Measurements from ENCODE around the gene POU6F2.

The POU6F2 gene

DNA sequence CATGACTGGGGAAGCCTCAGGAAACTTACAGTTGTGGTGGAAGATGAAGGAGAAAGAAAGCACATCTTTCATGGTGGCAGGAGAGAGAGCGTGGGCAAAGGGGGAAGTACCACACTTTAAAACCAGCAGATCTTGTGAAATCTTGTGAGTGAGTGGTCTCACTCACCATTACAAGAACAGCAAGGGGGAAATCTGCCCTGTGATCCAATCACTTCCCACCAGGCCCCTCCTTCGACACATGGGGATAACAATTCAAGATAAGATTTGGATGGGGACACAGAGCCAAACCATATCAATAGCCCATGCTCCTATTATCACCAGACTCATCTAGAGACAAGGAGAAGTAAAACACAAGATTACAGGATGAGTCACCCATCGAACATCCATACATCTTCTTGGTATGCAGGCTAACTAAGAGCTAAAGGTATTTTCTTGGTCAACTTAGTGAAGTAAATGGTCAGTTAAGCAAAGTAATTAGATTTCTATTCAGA is 533.2 kb downstream of the POU6F2 start:
- H3K79me2 ChIP-seq (ENCODE audit: control insufficient read depth, low read length) = no peaks in the 10 kb centered on the region
- H3K9me2 ChIP-seq (replicated peaks; ENCODE audit: control insufficient read depth, low read length) = no peaks in the 10 kb centered on the region
- H3K27me3 ChIP-seq (ENCODE audit: control insufficient read depth, low read length) = 0 out of 2 replicates have a peak, but pooled peaks cover 7% of the 10 kb centered on the region
- TF ChIP-seq EZH2phosphoT487 (IDR thresholded peaks at IDR 0.05; ENCODE audit: borderline replicate concordance, low read length) = no peak
- TF ChIP-seq, protein P1, sequence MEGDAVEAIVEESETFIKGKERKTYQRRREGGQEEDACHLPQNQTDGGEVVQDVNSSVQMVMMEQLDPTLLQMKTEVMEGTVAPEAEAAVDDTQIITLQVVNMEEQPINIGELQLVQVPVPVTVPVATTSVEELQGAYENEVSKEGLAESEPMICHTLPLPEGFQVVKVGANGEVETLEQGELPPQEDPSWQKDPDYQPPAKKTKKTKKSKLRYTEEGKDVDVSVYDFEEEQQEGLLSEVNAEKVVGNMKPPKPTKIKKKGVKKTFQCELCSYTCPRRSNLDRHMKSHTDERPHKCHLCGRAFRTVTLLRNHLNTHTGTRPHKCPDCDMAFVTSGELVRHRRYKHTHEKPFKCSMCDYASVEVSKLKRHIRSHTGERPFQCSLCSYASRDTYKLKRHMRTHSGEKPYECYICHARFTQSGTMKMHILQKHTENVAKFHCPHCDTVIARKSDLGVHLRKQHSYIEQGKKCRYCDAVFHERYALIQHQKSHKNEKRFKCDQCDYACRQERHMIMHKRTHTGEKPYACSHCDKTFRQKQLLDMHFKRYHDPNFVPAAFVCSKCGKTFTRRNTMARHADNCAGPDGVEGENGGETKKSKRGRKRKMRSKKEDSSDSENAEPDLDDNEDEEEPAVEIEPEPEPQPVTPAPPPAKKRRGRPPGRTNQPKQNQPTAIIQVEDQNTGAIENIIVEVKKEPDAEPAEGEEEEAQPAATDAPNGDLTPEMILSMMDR (IDR thresholded peaks at IDR 0.05; ENCODE audit: low read depth, low read length, poor library complexity, severe bottlenecking) = no peak
- H3K27ac ChIP-seq (ENCODE audit: low read depth, low read length) = no peak overlapping the region
- no peaks in the 10 kb centered on the region for H3K9me3 ChIP-seq (ENCODE audit: control insufficient read depth, insufficient read depth, low read length)
- no peaks in the 10 kb centered on the region for H3K4me1 ChIP-seq (ENCODE audit: control insufficient read depth, low read length)
- no peaks in the 10 kb centered on the region for H4K20me1 ChIP-seq (ENCODE audit: control insufficient read depth, insufficient read depth, low read depth, low read length)
- H3F3A ChIP-seq (ENCODE audit: control insufficient read depth, insufficient read depth) = no peaks in the 10 kb centered on the region
- no peak overlapping the region for H3K4me3 ChIP-seq (ENCODE audit: low read length)
- no peak overlapping the region for H3K4me2 ChIP-seq (ENCODE audit: low read length)
- no peaks in the 10 kb centered on the region for H3K36me3 ChIP-seq (ENCODE audit: control insufficient read depth, low read length)

DNA sequence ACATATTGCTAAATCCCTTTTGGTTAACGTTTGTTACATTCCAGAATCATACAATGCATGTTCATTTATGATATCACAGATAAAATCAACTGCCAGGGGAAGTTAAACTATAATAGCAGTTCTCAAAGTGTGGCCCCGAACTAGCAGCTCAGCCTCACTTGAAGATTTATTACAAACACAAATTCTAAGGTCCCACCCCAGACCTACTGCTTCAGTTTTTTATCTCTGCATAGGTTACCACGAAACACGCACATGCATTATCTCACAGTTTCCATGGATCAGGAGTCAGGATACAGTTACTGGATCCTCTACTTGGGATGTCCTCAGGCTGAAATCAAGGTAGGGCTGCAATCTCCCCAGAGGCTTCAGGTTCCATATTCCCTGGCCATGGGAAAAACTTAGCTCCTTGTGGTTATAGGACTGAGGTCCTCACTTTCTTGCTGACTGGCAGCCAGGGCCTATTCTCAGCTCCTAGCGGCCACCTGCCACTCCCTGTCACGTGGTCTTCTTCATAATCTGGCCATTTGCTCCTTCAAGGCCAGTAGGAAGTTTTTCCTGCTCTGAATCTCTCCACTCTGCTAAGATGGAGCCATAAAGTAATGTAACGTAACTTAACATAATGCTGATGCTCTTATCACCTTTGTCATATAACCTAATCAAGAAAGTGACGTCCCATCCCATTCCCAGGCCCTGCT is 538.0 kb downstream of the POU6F2 start:
- H3K27ac ChIP-seq (ENCODE audit: low read depth, low read length) = no peak overlapping the region
- TF ChIP-seq, protein P1 (IDR thresholded peaks at IDR 0.05; ENCODE audit: low read depth, low read length, poor library complexity, severe bottlenecking) = no peak
- TF ChIP-seq EZH2phosphoT487 (IDR thresholded peaks at IDR 0.05; ENCODE audit: borderline replicate concordance, low read length) = no peak
- no peaks in the 10 kb centered on the region for H3F3A ChIP-seq (ENCODE audit: control insufficient read depth, insufficient read depth)
- H3K9me3 ChIP-seq (ENCODE audit: control insufficient read depth, insufficient read depth, low read length) = no peaks in the 10 kb centered on the region
- H3K36me3 ChIP-seq (ENCODE audit: control insufficient read depth, low read length) = no peaks in the 10 kb centered on the region
- H3K4me1 ChIP-seq (ENCODE audit: control insufficient read depth, low read length) = peaks cover 4% of the 10 kb centered on the region
- no peak overlapping the region for H3K4me2 ChIP-seq (ENCODE audit: low read length)
- 0 out of 2 replicates have a peak, but pooled peaks cover 7% of the 10 kb centered on the region for H3K27me3 ChIP-seq (ENCODE audit: control insufficient read depth, low read length)
- no peak overlapping the region for H3K4me3 ChIP-seq (ENCODE audit: low read length)
- H3K9me2 ChIP-seq (replicated peaks; ENCODE audit: control insufficient read depth, low read length) = no peaks in the 10 kb centered on the region
- no peaks in the 10 kb centered on the region for H3K79me2 ChIP-seq (ENCODE audit: control insufficient read depth, low read length)
- no peaks in the 10 kb centered on the region for H4K20me1 ChIP-seq (ENCODE audit: control insufficient read depth, insufficient read depth, low read depth, low read length)

DNA sequence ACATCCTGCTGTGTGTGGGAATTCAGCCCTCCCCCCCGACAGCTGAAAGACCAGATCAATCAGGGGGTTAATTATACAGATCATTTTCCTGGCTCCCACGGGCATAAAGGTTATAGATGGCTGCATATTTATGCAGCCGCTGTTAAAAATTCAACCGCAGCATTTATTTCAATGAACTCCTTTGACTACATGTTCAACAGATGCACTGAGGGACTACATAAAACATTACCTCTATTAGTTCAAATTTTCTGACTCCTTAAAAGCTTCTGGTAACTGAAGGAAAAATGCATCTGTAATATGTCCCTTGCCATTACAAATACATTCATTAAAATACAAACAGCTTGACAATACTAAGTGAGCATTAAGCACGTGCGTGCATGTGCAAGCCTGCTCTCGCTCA is 538.8 kb downstream of the POU6F2 start:
- Histone ChIP-seq H3K9me3 (ENCODE audit: control insufficient read depth, insufficient read depth, low read length) (no peaks in the 10 kb centered on the region), H3K4me1 (ENCODE audit: control insufficient read depth, low read length) (peaks cover 4% of the 10 kb centered on the region), H3K9me2 (replicated peaks; ENCODE audit: control insufficient read depth, low read length) (no peaks in the 10 kb centered on the region), H3K4me3 (ENCODE audit: low read length) (no peak overlapping the region), H3K27me3 (ENCODE audit: control insufficient read depth, low read length) (0 out of 2 replicates have a peak, but pooled peaks cover 7% of the 10 kb centered on the region), H3K4me2 (ENCODE audit: low read length) (no peak overlapping the region), H3F3A (ENCODE audit: control insufficient read depth, insufficient read depth) (no peaks in the 10 kb centered on the region), H3K36me3 (ENCODE audit: control insufficient read depth, low read length) (no peaks in the 10 kb centered on the region), H4K20me1 (ENCODE audit: control insufficient read depth, insufficient read depth, low read depth, low read length) (no peaks in the 10 kb centered on the region), H3K79me2 (ENCODE audit: control insufficient read depth, low read length) (no peaks in the 10 kb centered on the region), H3K27ac (ENCODE audit: low read depth, low read length) (no peak overlapping the region)
- TF ChIP-seq, protein P1 (IDR thresholded peaks at IDR 0.05; ENCODE audit: low read depth, low read length, poor library complexity, severe bottlenecking) = no peak
- no peak for TF ChIP-seq EZH2phosphoT487 (IDR thresholded peaks at IDR 0.05; ENCODE audit: borderline replicate concordance, low read length)

All from DOHH2 (cell line).